Right lobe of liver (tissue), 6 donors: ENCODE results near the gene SLC7A8. TPM values are rescaled to one million over a fixed set of nuclear protein-coding genes. Genes with fewer than 3 reads are reported as not detected.
A peak's percentile ranks its signal among the peaks of the same experiment; 100 is the strongest.

Experiments used
- ATAC-seq, 4 donors: fragments of 200-7000 bp; cut with Tn5 transposase; one replicate each; pipeline ENCODE4 v1.9.1; 2020; ENCODE audit warnings: mild to moderate bottlenecking in 4 of 4, moderate library complexity in 4 of 4
- DNase-seq, 3 donors: peaks; one replicate each; pipeline ENCODE4 v3.0.0-alpha.2; 2020
- H3K27ac ChIP-seq, 3 donors: fragments of 200-600 bp; one replicate each; pipeline ENCODE4 v1.8.0; 2022
- H3K27me3 ChIP-seq, 2 donors: fragments of 200-600 bp; one replicate each; pipeline ENCODE4 v1.8.0; 2022
- H3K36me3 ChIP-seq, 4 donors: fragments of 200-600 bp; sonication (generic) in 1 of 4; one replicate each; pipeline versions ENCODE4 v1.5.1 to v1.8.0; 2017 to 2022; ENCODE audit warnings: control low read depth in 1 of 4
- H3K4me1 ChIP-seq, 4 donors: fragments of 200-600 bp; sonication (generic) in 1 of 4; one replicate each; pipeline versions ENCODE4 v1.5.1 to v1.8.0; 2017 to 2022; ENCODE audit warnings: control low read depth in 1 of 4
- H3K4me3 ChIP-seq, 3 donors: fragments of 200-600 bp; one replicate each; pipeline ENCODE4 v1.8.0; 2022
- H3K9me3 ChIP-seq, 4 donors: fragments of 200-600 bp; sonication (generic) in 1 of 4; one replicate each; pipeline versions ENCODE4 v1.5.1 to v1.8.0; 2017 to 2022; ENCODE audit warnings: control low read depth in 1 of 4
- POLR2A ChIP-seq: fragments of 450-650 bp; IDR thresholded peaks from one replicate; pipeline ENCODE4 v1.6.1; 2017; ENCODE audit warnings: antibody characterized with exemption, mild to moderate bottlenecking
- WGBS: methylation state at CpG from one replicate; pipeline ENCODE4 v1.1.6; 2018; ENCODE audit warnings: low coverage, low lambda C conversion rate; ENCODE audit not compliant: insufficient coverage; ENCODE audit errors: missing lambda C conversion rate; 5-methylcytosine and 5-hydroxymethylcytosine counted together
- intact Hi-C, 2 donors: fragments of 100-400 bp; cut with DNase I; formaldehyde crosslinking; loops; one replicate each; pipeline versions ENCODE4 v1.11.2 to v1.14.1; 2022
- total RNA-seq, 6 experiments: library from RNA; depleted of rRNA in 2 of 6; stranded (reverse); fragments of >200 nt in 2 of 6; fragmentation: NEBNext Ultra II Directional in 3 of 6; extraction: Animal tissue kit (Norgen Biotek cat#: 25700) in 3 of 6; gene quantifications; one replicate each; pipeline versions ENCODE4 v1.1.0 to v1.2.4, GENCODE V29; 2016 to 2023
- TF ChIP-seq, protein P1 (sequence below), 4 donors: fragments of 200-600 bp in 3 of 4; fragments of 450-650 bp in 1 of 4; IDR thresholded peaks; one replicate each; pipeline versions ENCODE4 v1.5.1 to v1.8.0; 2016 to 2022; ENCODE audit warnings: antibody characterized with exemption in 4 of 4, mild to moderate bottlenecking in 2 of 4
- donor health status: DM: no; HTN: yes; CAD: no.
- donor health status: DM: no; HTN: no; CAD: no.
- donor health status: DM: no; HTN: no; CAD: no.
- donor health status: DM: no; HTN: yes; CAD: no.
- donor health status: DM: no; HTN: yes; CAD: no.

The SLC7A8 gene
- total RNA-seq, 6 experiments from 2014 or later = 3.2 to 10.1 (median 4.4) TPM

DNA sequence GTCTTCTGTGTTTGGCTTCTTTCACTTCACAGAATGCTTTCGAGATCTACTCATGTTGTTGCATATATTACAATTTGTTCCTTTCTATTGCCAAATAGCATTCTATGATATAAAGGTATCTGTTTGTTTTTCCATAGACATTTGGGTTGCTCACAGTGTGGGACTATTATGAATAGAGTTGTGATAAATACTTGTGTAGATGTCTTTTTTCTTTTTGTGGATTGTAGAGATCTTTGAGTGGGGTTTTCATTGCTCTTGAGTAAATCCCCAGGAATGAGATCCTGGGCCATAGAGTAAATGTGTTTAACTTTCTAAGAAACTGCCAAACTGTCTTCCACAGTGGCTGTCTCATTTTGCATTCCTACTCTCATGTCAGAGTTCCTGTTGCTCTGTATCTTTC is 39.5 kb downstream of the SLC7A8 start:
- Histone ChIP-seq H3K4me1 (no peaks in the 10 kb centered on the region), H3K27ac (no peak overlapping the region), H3K9me3 (no peaks in the 10 kb centered on the region), H3K27me3 (no peaks in the 10 kb centered on the region), H3K4me3 (no peak overlapping the region), H3K36me3 (no peaks in the 10 kb centered on the region)
- intact Hi-C loops = no loop called here
- no peak for ATAC-seq
- 57% methylated on average over 1 of the region's 1 CpG for WGBS
- TF ChIP-seq POLR2A = no peak
- TF ChIP-seq, protein P1, sequence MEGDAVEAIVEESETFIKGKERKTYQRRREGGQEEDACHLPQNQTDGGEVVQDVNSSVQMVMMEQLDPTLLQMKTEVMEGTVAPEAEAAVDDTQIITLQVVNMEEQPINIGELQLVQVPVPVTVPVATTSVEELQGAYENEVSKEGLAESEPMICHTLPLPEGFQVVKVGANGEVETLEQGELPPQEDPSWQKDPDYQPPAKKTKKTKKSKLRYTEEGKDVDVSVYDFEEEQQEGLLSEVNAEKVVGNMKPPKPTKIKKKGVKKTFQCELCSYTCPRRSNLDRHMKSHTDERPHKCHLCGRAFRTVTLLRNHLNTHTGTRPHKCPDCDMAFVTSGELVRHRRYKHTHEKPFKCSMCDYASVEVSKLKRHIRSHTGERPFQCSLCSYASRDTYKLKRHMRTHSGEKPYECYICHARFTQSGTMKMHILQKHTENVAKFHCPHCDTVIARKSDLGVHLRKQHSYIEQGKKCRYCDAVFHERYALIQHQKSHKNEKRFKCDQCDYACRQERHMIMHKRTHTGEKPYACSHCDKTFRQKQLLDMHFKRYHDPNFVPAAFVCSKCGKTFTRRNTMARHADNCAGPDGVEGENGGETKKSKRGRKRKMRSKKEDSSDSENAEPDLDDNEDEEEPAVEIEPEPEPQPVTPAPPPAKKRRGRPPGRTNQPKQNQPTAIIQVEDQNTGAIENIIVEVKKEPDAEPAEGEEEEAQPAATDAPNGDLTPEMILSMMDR (IDR thresholded peaks at IDR 0.05) = no peak
- no peak for DNase-seq

DNA sequence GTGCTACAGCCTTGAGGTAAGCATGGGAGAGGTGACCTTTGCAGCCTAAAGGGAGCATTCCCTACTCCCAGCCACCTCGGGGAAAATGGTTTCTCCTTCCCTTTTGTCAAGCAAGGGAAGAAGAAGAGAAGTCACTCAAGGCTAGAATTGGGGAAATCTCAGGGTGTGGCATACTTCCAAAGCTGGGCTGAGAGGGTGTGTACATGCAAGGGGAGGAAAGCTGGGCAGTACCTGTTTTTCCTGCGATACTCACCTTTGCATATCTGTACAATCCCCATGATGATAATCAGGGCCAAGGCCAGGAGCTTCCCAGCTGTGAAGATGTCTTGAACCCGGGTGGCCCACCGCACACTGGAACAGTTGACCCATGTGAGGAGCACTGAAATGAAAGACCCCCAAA is 40.6 kb downstream of the SLC7A8 start:
- ATAC-seq = no peak
- Histone ChIP-seq H3K27me3 (no peaks in the 10 kb centered on the region), H3K4me3 (no peak overlapping the region), H3K27ac (no peak overlapping the region), H3K36me3 (no peaks in the 10 kb centered on the region), H3K4me1 (no peaks in the 10 kb centered on the region), H3K9me3 (no peaks in the 10 kb centered on the region)
- intact Hi-C loops = no loop called here
- WGBS = 18% methylated on average over 1 of the region's 4 CpGs
- no peak for DNase-seq
- TF ChIP-seq POLR2A = no peak
- TF ChIP-seq, protein P1 (IDR thresholded peaks at IDR 0.05) = no peak

DNA sequence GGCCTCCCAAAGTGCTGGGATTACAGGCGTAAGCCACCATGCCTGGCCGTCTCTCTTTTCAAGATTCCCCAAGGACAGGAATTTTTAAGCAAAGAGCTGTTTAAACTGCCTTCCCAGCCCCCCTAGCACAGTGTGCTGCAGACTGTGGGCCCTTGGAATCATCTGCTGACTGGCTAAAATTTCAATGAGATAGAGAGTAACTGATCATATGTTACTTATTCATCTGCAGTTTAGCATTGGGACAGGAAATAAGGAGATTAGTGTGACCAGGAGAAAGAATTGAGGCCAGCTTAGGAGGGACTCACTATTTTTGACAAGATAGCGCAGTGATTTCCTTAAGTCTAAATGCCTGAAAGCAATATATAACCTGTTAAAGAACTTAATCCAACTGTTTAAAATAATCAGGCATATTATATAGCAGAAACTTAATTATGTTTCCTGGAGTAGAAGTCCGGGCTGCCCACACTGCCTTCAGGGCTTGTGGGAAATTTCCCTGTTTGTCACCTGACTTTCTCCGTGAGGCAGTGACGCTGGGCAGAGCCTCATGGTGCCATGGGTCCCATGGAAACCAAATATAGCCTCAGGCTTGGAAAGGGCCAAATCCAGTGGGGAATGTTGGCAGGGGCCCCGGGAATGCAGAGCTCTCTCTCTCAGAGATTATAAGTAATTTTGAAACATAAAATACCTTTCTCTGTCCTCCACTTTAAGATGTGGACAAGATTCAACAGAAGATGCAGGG is 41.6 kb downstream of the SLC7A8 start:
- WGBS = 63% methylated on average over 6 of the region's 7 CpGs
- TF ChIP-seq POLR2A = no peak
- TF ChIP-seq, protein P1 (IDR thresholded peaks at IDR 0.05) = no peak
- Histone ChIP-seq H3K4me3 (no peak overlapping the region), H3K36me3 (no peaks in the 10 kb centered on the region), H3K27ac (no peak overlapping the region), H3K27me3 (no peaks in the 10 kb centered on the region), H3K4me1 (no peaks in the 10 kb centered on the region), H3K9me3 (no peaks in the 10 kb centered on the region)
- no peak for DNase-seq
- intact Hi-C loops = no loop called here
- ATAC-seq = peak in 2 of 4 donors; percentile 22 to 28

DNA sequence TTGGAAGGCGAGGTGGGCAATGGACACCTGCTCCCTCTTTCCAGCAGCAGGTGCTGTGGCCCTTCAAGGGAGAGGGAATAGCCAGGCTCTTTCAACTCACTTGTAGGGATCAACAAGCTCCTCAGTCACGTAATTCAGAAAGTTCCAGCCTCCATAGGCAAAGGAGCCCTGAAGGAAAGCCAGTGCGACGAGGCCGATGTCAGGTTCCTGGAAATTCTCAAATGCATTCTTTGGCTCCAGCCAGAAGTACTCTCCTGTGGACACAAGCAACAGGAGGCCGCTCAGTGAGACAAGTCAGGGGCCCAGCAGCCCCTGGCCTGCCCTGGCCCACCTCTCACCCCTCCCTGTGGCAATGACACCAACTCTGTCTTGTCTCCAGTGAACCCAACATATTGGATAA is 43.1 kb downstream of the SLC7A8 start:
- H3K36me3 ChIP-seq = no peaks in the 10 kb centered on the region

More for the DNA sequence above, 43.1 kb downstream of the SLC7A8 start:
- H3K27me3 ChIP-seq = no peaks in the 10 kb centered on the region
- intact Hi-C loops = no loop called here
- no peak overlapping the region for H3K4me3 ChIP-seq
- TF ChIP-seq, protein P1 (IDR thresholded peaks at IDR 0.05) = no peak
- no peak for TF ChIP-seq POLR2A
- H3K27ac ChIP-seq = no peak overlapping the region
- no peak for DNase-seq
- H3K9me3 ChIP-seq = no peaks in the 10 kb centered on the region
- 43% methylated on average over 1 of the region's 6 CpGs for WGBS
- H3K4me1 ChIP-seq = no peaks in the 10 kb centered on the region
- no peak for ATAC-seq
